Fibroblast of the aortic adventitia (primary cell): ENCODE results near the gene SNAP23. TPM values are rescaled to one million over a fixed set of nuclear protein-coding genes. Genes with fewer than 3 reads are reported as not detected.

ENCODE experiments used
- DNase-seq: peaks from one replicate; pipeline ENCODE4 v3.0.0-alpha.2; 2010; ENCODE audit warnings: low read depth
- H3K4me3 ChIP-seq: 2 replicates; pipeline ENCODE4 v1.5.1; 2011; ENCODE audit warnings: low read depth, mild to moderate bottlenecking, control low read depth, low read length, moderate library complexity
- CTCF ChIP-seq: IDR thresholded peaks from 2 replicates; pipeline ENCODE4 v1.5.1; 2011; ENCODE audit warnings: mild to moderate bottlenecking, low read length, control low read depth, inconsistent platforms; ENCODE audit not compliant: insufficient read depth
- total RNA-seq: library from RNA; depleted of rRNA; stranded (reverse); fragments of >200 nt; gene quantifications from 2 replicates; pipeline ENCODE4 v1.2.3, GENCODE V29; 2012; ENCODE audit warnings: low replicate concordance

Gene SNAP23
- total RNA-seq, 1 donor = 87.4 TPM

- no peak overlapping the region for H3K4me3 ChIP-seq
- TF ChIP-seq CTCF = no peak
- DNase-seq = peak; percentile 42
Measured at GRCh38 chr15:42474827-42475226, 20.6 kb upstream of the SNAP23 start.

GRCh38 chr15:42482701-42483100 is 12.7 kb upstream of the SNAP23 start:
- TF ChIP-seq CTCF = no peak
- DNase-seq = no peak
- no peak overlapping the region for H3K4me3 ChIP-seq

GRCh38 chr15:42483677-42484076 is 11.8 kb upstream of the SNAP23 start:
- no peak overlapping the region for H3K4me3 ChIP-seq
- TF ChIP-seq CTCF = no peak
- no peak for DNase-seq

- peak; percentile 29 for DNase-seq
Measured at GRCh38 chr15:42490291-42490670, 5.2 kb upstream of the SNAP23 start.

GRCh38 chr15:42490671-42491538 is 4.5 kb upstream of the SNAP23 start, which contains the start of gene ZNF106:
Gene ZNF106, minus strand, starts transcription at chr15:42491141. Its CDS starts 18,852 bp downstream, at chr15:42472289.
- DNase-seq = peak; percentile 93
- peak; percentile 2 for TF ChIP-seq CTCF

More at GRCh38 chr15:42490291-42490670, 5.2 kb upstream of the SNAP23 start:
- TF ChIP-seq CTCF = no peak
- peak overlapping the region; percentile 98 for H3K4me3 ChIP-seq

GRCh38 chr15:42491539-42492225 is 3.8 kb upstream of the SNAP23 start:
- DNase-seq = peak; percentile 77
- no peak for TF ChIP-seq CTCF
- H3K4me3 ChIP-seq = peak overlapping the region; percentile 98

More at GRCh38 chr15:42490671-42491538, 4.5 kb upstream of the SNAP23 start, which contains the start of gene ZNF106:
- H3K4me3 ChIP-seq = peak within 1 kb of the TSS; percentile 98
